GM23248 (cell line): ENCODE results near the gene CNN2.

Experiments
- EZH2 ChIP-seq: fragments of 200-600 bp; sonication (generic); IDR thresholded peaks from 2 replicates; pipeline ENCODE4 v1.6.1; 2018; ENCODE audit warnings: antibody characterized with exemption, mild to moderate bottlenecking; ENCODE audit not compliant: insufficient read depth, poor library complexity, severe bottlenecking
- EZH2phosphoT487 ChIP-seq: fragments of 200-600 bp; sonication (generic); IDR thresholded peaks from 2 replicates; pipeline ENCODE4 v1.6.1; 2018; ENCODE audit warnings: antibody characterized with exemption, moderate library complexity, mild to moderate bottlenecking, low read depth; ENCODE audit not compliant: insufficient read depth

- TF ChIP-seq EZH2phosphoT487 (no peak), EZH2 (no peak)
Measured at GRCh38 chr19:1085676-1086442, 59.5 kb downstream of the CNN2 start.
